ENCODE results near the gene SALL1. TPM values are rescaled to one million over a fixed set of nuclear protein-coding genes. Genes with fewer than 3 reads are reported as not detected.

SALL1 gene
- total RNA-seq, 1 experiment from 2014 or later: not detected

DNA sequence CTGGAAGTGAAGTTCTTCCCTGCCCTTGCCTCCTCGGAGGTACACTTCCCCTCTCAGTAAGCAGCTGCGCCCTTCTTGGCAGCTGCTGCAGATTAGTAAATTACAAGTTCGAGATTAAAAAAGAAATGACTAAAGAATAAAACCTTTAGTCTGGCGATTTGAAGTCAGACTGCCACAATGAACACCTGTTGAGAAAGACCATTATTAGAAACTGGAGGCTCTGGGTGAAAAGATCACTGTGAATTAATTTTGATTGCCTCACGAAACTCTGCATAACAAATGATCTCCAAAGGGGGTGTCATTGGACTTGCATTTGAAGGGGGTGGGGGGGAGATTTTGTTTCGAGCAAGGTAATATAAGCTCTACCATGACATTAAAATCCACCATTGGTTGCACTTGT, 39.3 kb downstream of the SALL1 start:
- ChIA-PET POLR2A (no interaction called here), CTCF (no interaction called here), RAD21 (ENCODE audit: low non-redundant PET in 1 of 2, low total read pairs in 2 of 2, uncharacterized antibody in 2 of 2, unreplicated experiment in 2 of 2) (no interaction called here)
- H3K4me3 ChIP-seq (replicated peaks in 1 of 2; ENCODE audit: low read depth in 1 of 2, low read length in 2 of 2): no peak overlapping the region
- no peaks in the 10 kb centered on the region for H4K20me1 ChIP-seq (ENCODE audit: insufficient read depth)
- no peak overlapping the region for H3K4me2 ChIP-seq (ENCODE audit: low read length)
- no peaks in the 10 kb centered on the region for H3K9me2 ChIP-seq (ENCODE audit: insufficient read depth)
- H3K27me3 ChIP-seq (ENCODE audit: insufficient read depth, low read length): no peaks in the 10 kb centered on the region; the same call in 1 of the 2 replicates
- H3K4me1 ChIP-seq (ENCODE audit: control insufficient read depth in 1 of 2, insufficient read depth in 2 of 2, low read length in 2 of 2): no peaks in the 10 kb centered on the region
- no peak overlapping the region for H3K9ac ChIP-seq (ENCODE audit: low read length)
- no peak overlapping the region for H2AFZ ChIP-seq (ENCODE audit: low read depth, low read length, poor library complexity, severe bottlenecking)
- TF ChIP-seq FOSL1 (IDR thresholded peaks at IDR 0.05; ENCODE audit: low read depth) (no peak), RAD21 (IDR thresholded peaks at IDR 0.05; ENCODE audit: low read depth) (no peak), SRF (IDR thresholded peaks at IDR 0.05; ENCODE audit: low read depth) (no peak), JUND (IDR thresholded peaks at IDR 0.05) (no peak), CEBPB (IDR thresholded peaks at IDR 0.05; ENCODE audit: low read depth) (no peak), EZH2phosphoT487 (IDR thresholded peaks at IDR 0.05; ENCODE audit: borderline replicate concordance) (no peak), TCF7L2 (IDR thresholded peaks at IDR 0.05; ENCODE audit: borderline replicate concordance, extremely low read depth, insufficient read depth, insufficient read length) (no peak)
- TF ChIP-seq, protein P1, sequence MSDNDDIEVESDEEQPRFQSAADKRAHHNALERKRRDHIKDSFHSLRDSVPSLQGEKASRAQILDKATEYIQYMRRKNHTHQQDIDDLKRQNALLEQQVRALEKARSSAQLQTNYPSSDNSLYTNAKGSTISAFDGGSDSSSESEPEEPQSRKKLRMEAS (IDR thresholded peaks at IDR 0.05): no peak
- no peak for ATAC-seq
- intact Hi-C loops (cut with micrococcal nuclease): no loop called here
- no peaks in the 10 kb centered on the region for H3K36me3 ChIP-seq (ENCODE audit: control insufficient read depth in 1 of 2, insufficient read depth in 2 of 2, low read length in 2 of 2)
- DNase-seq (ENCODE audit: low read depth, low spot score): no peak
- no peaks in the 10 kb centered on the region for H3K79me2 ChIP-seq (ENCODE audit: insufficient read depth, low read length)
- no peaks in the 10 kb centered on the region for H3K9me3 ChIP-seq (ENCODE audit: control insufficient read depth in 1 of 2, insufficient read depth in 1 of 2, low read depth in 1 of 2, low read length in 2 of 2)
- H3K27ac ChIP-seq (ENCODE audit: low read depth, low read length): no peak overlapping the region
- BruUV-seq (replicated peaks): no TSS peak

DNA sequence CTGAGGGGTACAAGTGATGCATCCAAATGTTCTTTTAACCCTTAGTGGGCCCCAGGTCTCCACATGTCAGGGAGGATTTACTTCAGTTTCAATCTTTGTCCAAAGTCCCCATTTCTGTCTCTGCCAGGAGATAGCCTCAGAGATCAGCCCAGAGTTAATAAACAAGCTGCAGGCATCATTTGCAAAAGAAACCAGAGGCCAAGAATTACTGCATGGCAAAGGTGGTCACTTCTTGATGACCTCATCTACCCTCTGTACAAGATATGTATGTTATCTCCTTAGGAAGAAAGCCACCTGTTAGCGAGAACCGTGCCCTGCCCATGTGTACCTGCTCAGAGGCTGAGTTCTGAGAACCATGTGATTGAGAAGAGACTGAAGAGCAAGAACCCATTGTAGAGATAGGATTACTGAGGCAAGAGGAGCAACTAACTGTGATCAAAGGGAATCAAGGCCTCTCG, 40.3 kb downstream of the SALL1 start:
- H3K4me1 ChIP-seq (ENCODE audit: control insufficient read depth in 1 of 2, insufficient read depth in 2 of 2, low read length in 2 of 2): no peaks in the 10 kb centered on the region
- no peak overlapping the region for H3K27ac ChIP-seq (ENCODE audit: low read depth, low read length)
- no peak for ATAC-seq
- no peak overlapping the region for H3K9ac ChIP-seq (ENCODE audit: low read length)
- no peaks in the 10 kb centered on the region for H3K79me2 ChIP-seq (ENCODE audit: insufficient read depth, low read length)
- H4K20me1 ChIP-seq (ENCODE audit: insufficient read depth): no peaks in the 10 kb centered on the region
- ChIA-PET RAD21 (ENCODE audit: low non-redundant PET in 1 of 2, low total read pairs in 2 of 2, uncharacterized antibody in 2 of 2, unreplicated experiment in 2 of 2) (no interaction called here), CTCF (no interaction called here), POLR2A (no interaction called here)
- no peak overlapping the region for H2AFZ ChIP-seq (ENCODE audit: low read depth, low read length, poor library complexity, severe bottlenecking)
- H3K9me3 ChIP-seq (ENCODE audit: control insufficient read depth in 1 of 2, insufficient read depth in 1 of 2, low read depth in 1 of 2, low read length in 2 of 2): no peaks in the 10 kb centered on the region
- BruUV-seq (replicated peaks): no TSS peak
- TF ChIP-seq ZNF274 (IDR thresholded peaks at IDR 0.05; ENCODE audit: low read depth, low read length) (no peak), TCF7L2 (IDR thresholded peaks at IDR 0.05; ENCODE audit: borderline replicate concordance, extremely low read depth, insufficient read depth, insufficient read length) (no peak), EGR1 (IDR thresholded peaks at IDR 0.05; ENCODE audit: low read depth) (no peak), SP1 (IDR thresholded peaks at IDR 0.05; ENCODE audit: low read depth) (no peak), EZH2 (IDR thresholded peaks at IDR 0.05) (no peak), RAD21 (IDR thresholded peaks at IDR 0.05; ENCODE audit: low read depth) (no peak), POLR2AphosphoS5 (IDR thresholded peaks at IDR 0.05; ENCODE audit: low read depth, low read length) (no peak), ELF1 (IDR thresholded peaks at IDR 0.05; ENCODE audit: borderline replicate concordance, low read depth) (no peak), YY1 (IDR thresholded peaks at IDR 0.05; ENCODE audit: extremely low read depth, insufficient replicate concordance, low read depth, low read length) (no peak)
- TF ChIP-seq, protein P1 (IDR thresholded peaks at IDR 0.05): no peak
- TF ChIP-seq, protein P2, sequence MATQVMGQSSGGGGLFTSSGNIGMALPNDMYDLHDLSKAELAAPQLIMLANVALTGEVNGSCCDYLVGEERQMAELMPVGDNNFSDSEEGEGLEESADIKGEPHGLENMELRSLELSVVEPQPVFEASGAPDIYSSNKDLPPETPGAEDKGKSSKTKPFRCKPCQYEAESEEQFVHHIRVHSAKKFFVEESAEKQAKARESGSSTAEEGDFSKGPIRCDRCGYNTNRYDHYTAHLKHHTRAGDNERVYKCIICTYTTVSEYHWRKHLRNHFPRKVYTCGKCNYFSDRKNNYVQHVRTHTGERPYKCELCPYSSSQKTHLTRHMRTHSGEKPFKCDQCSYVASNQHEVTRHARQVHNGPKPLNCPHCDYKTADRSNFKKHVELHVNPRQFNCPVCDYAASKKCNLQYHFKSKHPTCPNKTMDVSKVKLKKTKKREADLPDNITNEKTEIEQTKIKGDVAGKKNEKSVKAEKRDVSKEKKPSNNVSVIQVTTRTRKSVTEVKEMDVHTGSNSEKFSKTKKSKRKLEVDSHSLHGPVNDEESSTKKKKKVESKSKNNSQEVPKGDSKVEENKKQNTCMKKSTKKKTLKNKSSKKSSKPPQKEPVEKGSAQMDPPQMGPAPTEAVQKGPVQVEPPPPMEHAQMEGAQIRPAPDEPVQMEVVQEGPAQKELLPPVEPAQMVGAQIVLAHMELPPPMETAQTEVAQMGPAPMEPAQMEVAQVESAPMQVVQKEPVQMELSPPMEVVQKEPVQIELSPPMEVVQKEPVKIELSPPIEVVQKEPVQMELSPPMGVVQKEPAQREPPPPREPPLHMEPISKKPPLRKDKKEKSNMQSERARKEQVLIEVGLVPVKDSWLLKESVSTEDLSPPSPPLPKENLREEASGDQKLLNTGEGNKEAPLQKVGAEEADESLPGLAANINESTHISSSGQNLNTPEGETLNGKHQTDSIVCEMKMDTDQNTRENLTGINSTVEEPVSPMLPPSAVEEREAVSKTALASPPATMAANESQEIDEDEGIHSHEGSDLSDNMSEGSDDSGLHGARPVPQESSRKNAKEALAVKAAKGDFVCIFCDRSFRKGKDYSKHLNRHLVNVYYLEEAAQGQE (IDR thresholded peaks at IDR 0.05; ENCODE audit: low read depth): no peak
- H3K4me2 ChIP-seq (ENCODE audit: low read length): no peak overlapping the region
- H3K27me3 ChIP-seq (ENCODE audit: insufficient read depth, low read length): no peaks in the 10 kb centered on the region; the same call in 1 of the 2 replicates
- no peaks in the 10 kb centered on the region for H3K36me3 ChIP-seq (ENCODE audit: control insufficient read depth in 1 of 2, insufficient read depth in 2 of 2, low read length in 2 of 2)
- no peaks in the 10 kb centered on the region for H3K9me2 ChIP-seq (ENCODE audit: insufficient read depth)
- no peak overlapping the region for H3K4me3 ChIP-seq (replicated peaks in 1 of 2; ENCODE audit: low read depth in 1 of 2, low read length in 2 of 2)
- intact Hi-C loops (cut with micrococcal nuclease): no loop called here
- no peak for DNase-seq (ENCODE audit: low read depth, low spot score)
